Ovary (tissue), 3 donors: ENCODE measurements around the gene SV2C.

ENCODE experiments used
- POLR2A ChIP-seq: fragments of 450-650 bp; IDR thresholded peaks from one replicate; pipeline ENCODE4 v1.6.1; 2017; ENCODE audit warnings: antibody characterized with exemption, mild to moderate bottlenecking, moderate library complexity
- TF ChIP-seq, protein P1 (sequence below), 3 donors: fragments of 450-650 bp in 2 of 3; fragments of 200-600 bp in 1 of 3; IDR thresholded peaks; one replicate each; pipeline versions ENCODE4 v1.5.1 to v1.8.0; 2016 to 2022; ENCODE audit warnings: antibody characterized with exemption in 3 of 3, mild to moderate bottlenecking in 1 of 3
- donor health status: DM: no; HTN: no; CAD: no.

DNA sequence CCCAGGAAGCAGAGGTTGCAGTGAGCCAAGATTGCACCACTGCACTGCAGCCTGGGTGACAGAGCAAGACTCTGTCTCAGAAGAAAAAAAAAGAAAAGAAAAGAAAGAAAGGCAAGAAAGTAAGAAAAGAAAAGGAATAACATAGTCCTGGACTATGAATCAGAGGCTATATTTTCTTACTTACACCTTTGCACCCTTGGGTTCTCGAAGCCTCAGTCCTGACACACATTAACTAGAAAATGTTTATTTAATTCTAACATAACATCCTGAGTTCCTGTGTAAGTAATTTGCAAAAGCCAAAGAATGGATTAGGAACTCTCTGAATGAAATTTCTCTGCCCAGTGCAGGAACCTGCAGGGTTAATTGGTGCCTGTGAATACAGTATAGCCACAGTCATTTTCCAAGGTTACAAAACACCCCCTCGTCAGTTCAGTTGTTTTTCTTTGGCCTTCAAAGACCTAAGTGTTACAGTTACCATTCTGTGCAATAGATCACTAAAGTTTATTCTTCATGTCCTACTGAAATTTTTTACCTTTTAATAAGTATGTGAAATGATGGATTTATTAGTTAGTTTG is 147.6 kb downstream of the SV2C start:
- TF ChIP-seq, protein P1, sequence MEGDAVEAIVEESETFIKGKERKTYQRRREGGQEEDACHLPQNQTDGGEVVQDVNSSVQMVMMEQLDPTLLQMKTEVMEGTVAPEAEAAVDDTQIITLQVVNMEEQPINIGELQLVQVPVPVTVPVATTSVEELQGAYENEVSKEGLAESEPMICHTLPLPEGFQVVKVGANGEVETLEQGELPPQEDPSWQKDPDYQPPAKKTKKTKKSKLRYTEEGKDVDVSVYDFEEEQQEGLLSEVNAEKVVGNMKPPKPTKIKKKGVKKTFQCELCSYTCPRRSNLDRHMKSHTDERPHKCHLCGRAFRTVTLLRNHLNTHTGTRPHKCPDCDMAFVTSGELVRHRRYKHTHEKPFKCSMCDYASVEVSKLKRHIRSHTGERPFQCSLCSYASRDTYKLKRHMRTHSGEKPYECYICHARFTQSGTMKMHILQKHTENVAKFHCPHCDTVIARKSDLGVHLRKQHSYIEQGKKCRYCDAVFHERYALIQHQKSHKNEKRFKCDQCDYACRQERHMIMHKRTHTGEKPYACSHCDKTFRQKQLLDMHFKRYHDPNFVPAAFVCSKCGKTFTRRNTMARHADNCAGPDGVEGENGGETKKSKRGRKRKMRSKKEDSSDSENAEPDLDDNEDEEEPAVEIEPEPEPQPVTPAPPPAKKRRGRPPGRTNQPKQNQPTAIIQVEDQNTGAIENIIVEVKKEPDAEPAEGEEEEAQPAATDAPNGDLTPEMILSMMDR (IDR thresholded peaks at IDR 0.05): no peak
- TF ChIP-seq POLR2A: no peak
